SKM-1 treated with dmso at 0.1 percent for 144 hours (cell line): Measurements from ENCODE around the gene IFT27.
A peak's percentile ranks its signal among the peaks of the same experiment; 100 is the strongest.
"Not testable (repeated sequence)": the region's sequence is repeated elsewhere in the genome, so short reads cannot be mapped to it uniquely, and the experiment has no call there.

Experiments
- DNase-seq: peaks from one replicate; lab custom pipeline; 2025; ENCODE audit not compliant: unreplicated experiment; lab: John Stamatoyannopoulos, UW

IFT27 gene

GRCh38 chr22:36765943-36766450, 9.9 kb downstream of the IFT27 start:
- no peak for DNase-seq

DNA sequence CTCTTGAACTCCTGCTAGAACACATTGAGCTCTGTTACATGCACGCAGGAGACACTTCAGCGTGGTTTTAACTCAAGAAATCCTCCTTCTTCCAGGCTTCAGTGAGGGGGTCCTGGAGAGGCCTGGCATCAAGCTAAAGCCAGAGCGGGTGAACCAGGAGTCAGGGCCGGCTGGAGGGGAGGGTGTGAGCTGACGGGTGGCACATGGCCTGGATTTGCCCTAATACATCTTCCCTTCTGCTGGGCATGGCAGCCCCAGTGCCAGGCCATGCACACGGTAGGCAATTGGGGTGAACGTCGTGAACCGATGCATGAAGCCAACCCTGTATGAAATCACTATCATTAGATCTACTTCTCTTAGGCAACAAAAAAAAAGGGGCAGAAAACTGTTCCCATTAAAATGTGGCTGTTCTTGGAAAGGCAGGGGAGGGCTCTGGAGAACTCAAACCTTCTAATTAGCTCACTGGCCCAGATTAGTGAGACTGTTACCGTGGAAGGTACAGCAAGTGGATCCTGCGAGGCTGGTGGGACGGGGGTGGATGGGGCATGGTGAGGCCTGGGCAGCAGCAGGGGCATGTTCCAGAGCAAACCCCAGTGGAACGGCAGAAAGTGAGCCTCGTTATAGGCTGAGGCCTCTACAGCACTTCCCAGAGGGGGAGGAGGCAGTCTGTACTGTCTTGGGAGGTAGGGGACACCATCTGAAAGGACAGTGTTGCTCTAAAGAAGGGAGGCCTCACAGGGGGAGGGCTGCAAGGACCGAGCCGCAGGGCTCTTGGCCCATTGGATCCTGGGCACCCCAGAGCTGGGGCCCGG, 10.6 kb downstream of the IFT27 start:
- DNase-seq: no peak

- no peak for DNase-seq
Observed at GRCh38 chr22:36764641-36765040, 11.3 kb downstream of the IFT27 start.

DNA sequence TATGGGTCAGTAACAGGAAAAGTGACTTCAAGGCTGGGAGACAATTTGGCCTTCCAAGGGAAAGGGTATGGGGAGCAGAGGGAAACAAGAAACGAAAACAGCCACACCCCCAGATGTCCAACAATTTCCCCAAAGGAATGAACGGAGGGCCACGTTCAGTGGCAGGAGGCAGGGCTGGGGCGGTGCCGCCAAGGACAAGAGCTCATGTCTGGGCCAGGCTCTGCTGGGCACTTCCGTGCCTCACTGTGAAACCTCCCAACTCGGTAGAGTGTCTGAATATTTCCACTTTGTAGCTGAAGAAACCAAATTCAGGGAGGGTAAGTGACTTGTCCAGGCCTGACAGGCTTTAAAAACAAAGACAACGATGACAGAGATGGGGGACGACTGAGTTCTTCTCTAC, 11.9 kb downstream of the IFT27 start:
- no peak for DNase-seq

GRCh38 chr22:36763576-36763975, 12.3 kb downstream of the IFT27 start:
- DNase-seq: no peak

GRCh38 chr22:36762687-36763260, 13.1 kb downstream of the IFT27 start:
- no peak for DNase-seq

DNA sequence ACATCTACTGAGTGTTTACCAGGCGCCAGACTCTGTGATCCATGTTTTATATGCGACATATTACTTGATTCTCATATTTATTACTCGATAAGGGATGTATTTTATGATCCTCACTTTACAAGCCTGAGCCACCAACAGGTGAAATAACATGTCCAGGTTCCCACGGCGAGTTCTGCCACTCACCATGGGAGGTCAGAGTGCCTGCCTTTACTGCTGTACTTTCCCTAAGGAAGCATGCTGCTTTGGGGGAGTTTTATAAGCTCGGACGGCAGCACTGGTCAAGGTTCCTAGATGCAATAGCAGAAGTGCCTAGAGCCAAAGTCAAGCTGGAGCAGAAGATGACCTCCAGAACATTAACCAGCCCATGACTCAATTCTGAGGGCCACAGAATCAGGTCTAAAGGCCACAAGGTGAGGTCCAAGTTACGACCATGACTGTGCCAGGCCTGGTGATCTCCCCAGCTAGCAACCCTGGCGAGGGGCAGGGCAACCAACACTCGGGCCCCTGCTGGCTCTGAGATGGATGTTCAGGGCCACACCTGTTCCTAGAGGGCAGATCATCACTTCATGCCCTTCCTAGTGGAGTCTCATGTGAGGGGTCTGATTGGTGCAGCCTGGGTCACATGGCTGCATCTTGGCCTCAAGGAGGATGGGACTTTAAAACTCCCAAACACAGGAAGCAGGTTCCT, 14.2 kb downstream of the IFT27 start:
- DNase-seq: no peak

- DNase-seq: no peak
Observed at GRCh38 chr22:36760786-36761185, 15.1 kb downstream of the IFT27 start.

DNA sequence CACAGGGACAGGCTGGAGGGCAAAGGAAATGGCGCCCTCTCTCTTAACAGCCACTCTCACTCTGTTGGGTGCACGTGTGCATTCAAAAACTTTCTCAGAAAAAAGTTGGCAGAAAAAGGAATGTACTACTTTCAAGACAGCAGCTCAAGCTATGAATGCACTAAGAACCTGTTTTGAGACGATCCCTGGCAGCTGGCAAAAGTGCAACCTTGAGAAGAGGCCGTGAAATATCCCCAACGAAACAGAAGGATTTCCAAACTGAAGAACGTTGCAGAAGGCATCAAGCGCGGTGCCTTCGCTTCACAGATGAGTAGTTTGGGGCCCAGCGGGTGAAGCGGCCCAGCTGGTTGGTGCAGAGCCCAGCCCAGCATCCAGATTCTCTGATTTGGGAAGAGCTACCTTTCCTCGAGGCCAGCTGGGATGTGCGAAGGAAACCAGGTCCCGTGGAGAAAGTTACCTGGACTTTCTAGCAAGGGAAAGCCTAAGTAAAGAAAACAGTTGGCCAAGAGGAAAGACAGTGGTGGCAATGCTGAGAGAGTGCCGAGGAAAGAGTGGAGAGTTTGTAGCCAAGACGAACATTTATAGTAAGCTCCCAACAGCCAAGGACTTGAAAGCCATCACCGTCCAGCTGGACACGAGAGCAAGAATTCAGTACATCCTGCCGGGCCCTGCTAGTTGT, 16.3 kb downstream of the IFT27 start:
- no peak for DNase-seq

- no peak for DNase-seq
Observed at GRCh38 chr22:36758792-36759271, 17.1 kb downstream of the IFT27 start.

DNA sequence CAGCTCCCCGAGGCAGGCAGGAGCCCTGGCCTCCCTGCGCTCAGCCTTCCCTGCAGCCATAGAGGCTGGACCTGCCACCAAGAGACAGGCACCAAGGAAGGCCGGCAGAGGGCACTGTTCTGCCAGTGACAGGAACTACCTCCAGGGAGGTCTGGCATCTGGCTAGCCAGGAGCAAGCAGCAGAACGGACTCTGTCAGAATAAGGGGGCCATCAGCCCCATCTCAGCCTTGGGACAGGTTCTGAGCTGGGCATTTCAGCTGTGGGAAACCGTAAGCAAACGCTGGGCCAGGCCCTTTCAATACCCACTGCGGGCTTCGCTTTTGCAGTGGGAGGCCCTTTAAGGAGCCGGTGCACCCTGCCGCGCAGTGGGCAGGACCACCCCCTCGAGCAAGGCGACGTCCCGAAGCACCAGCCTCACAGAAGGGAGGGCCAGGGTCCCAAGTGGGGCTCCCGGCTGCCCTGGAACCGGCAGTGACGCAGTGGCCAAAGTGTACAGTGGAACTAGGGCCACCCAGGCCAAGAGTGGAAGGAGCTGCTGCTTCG, 18.2 kb downstream of the IFT27 start:
- peak; percentile 52 for DNase-seq

DNA sequence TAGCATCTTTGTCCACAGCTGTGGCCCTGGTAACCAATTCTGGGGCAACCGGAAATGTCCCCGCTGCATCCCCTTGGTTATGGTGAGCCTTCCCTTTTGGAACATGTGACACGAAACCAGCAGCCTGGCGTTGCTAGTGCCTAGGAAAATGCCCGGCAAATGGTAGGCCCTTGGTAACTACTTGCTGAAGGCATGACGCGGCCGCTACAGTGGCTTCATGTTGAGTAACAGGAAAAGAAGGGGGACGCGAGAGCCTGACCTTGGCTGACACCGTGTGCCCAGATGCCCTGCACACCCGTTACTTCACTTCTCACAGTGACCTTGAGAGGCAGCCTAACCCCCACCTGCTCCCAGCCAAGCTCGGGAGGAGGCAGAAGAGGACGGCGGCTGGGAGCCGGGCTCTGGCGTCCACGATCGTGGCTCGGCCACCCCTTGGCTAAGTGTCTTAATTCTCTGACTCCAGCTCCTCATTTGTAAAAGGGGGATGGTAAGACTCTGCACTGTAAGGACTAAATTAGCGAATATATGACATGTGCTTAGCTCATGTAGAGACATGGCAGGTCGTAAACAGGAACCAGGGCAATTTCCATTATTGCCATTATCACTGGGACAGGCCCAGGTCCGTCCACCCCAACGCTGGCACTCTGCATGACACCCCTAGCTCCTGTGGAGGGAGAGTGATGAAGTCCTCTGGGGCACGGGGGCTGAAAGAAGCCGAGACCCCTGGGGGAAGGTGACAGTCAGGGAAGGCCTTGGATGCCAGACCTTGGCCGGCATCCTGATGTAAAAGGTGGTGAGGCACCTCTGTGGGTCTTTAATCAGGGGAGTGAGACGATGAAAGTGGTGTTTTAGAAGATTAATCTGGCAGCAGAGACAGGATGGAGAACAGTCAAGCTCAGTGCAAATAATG, 18.9 kb downstream of the IFT27 start:
- no peak for DNase-seq

- no peak for DNase-seq
Observed at GRCh38 chr22:36756031-36756430, 19.9 kb downstream of the IFT27 start.

GRCh38 chr22:36755316-36755715, 20.6 kb downstream of the IFT27 start:
- no peak for DNase-seq

DNA sequence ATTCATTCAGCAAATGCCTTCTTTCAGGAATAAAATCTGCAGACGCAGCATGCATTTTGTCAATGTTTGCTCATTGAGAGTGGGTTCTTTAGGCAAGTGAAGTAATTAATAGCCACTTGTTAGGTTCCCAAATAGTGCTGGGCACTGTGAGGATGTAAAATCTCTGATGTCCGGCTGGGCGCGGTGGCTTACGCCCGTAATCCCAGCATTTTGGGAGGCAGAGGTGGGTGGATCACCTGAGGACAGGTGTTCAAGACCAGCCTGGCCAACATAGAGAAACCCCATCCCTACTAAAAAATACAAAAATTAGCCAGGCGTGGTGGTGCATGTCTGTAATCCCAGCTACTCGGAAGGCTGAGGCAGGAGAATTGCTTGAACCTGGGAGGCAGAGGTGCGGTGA, 21.0 kb downstream of the IFT27 start:
- DNase-seq: not testable (repeated sequence)

DNA sequence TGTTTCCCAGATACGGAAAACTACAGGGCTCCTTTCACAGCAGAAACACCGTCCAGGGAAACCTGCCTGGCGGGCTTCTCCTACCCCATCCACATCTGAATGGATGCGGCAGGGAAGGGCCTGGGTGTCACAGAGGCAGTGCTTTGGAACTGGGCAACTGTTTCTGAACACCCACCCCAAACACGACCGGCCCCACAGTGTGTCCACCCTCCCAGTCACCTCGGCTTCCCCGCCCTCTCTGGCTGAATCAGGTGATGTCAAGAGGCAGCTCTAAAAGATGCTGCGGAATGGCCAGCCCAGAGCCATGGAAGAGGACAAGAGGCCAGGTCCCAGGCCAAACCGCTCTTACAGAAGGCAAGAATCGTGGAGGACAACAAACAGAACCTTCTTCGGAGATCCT, 22.0 kb downstream of the IFT27 start:
- no peak for DNase-seq

GRCh38 chr22:36753120-36753802, 22.7 kb downstream of the IFT27 start:
- no peak for DNase-seq

GRCh38 chr22:36746375-36746970, 29.4 kb downstream of the IFT27 start:
- no peak for DNase-seq
